ENCODE measurements around the gene NTN4.

GRCh38 chr12:95683418-95683817, 107.1 kb downstream of the NTN4 start:
- TF ChIP-seq ELF1 (IDR thresholded peaks at IDR 0.05) (no peak), CTCF (IDR thresholded peaks at IDR 0.05) (no peak), POLR2AphosphoS5 (IDR thresholded peaks at IDR 0.05; ENCODE audit: low read depth, low read length) (no peak)
- TF ChIP-seq, protein P1, sequence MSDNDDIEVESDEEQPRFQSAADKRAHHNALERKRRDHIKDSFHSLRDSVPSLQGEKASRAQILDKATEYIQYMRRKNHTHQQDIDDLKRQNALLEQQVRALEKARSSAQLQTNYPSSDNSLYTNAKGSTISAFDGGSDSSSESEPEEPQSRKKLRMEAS (IDR thresholded peaks at IDR 0.05; ENCODE audit: low read depth) = no peak
